Measurements from ENCODE around the gene ITPKB.

ITPKB gene

GRCh38 chr1:226607821-226608220 lies 131.3 kb downstream of the ITPKB start:
- TF ChIP-seq EZH2 (IDR thresholded peaks at IDR 0.05; ENCODE audit: borderline replicate concordance, low read length) (no peak), CTCF (IDR thresholded peaks at IDR 0.05; ENCODE audit: low read length) (no peak)
- no peaks in the 10 kb centered on the region for H3K9me2 ChIP-seq (ENCODE audit: low read depth, low read length)
- H3K27ac ChIP-seq (ENCODE audit: low read depth, low read length, poor library complexity, severe bottlenecking), result no peak overlapping the region
- no peak overlapping the region for H3K9ac ChIP-seq (ENCODE audit: low read length)
- H3K4me1 ChIP-seq (ENCODE audit: insufficient read depth, low read length, severe bottlenecking), result no peaks in the 10 kb centered on the region
- H3K9me3 ChIP-seq (ENCODE audit: low read length), result no peaks in the 10 kb centered on the region
- H3K27me3 ChIP-seq (ENCODE audit: insufficient read depth, low read length), result 0 out of 2 replicates have a peak, but pooled peaks cover 4% of the 10 kb centered on the region
- no peak overlapping the region for H2AFZ ChIP-seq (ENCODE audit: low read length)
- no peaks in the 10 kb centered on the region for H3K36me3 ChIP-seq (ENCODE audit: insufficient read depth, low read length)
- no peaks in the 10 kb centered on the region for H3F3A ChIP-seq (ENCODE audit: insufficient read depth, low read length)
- H3K4me2 ChIP-seq (ENCODE audit: low read length), result no peak overlapping the region
- H4K20me1 ChIP-seq (ENCODE audit: insufficient read depth, low read length), result no peaks in the 10 kb centered on the region
- H3K79me2 ChIP-seq (ENCODE audit: insufficient read depth, low read length), result no peaks in the 10 kb centered on the region
- no peak overlapping the region for H3K4me3 ChIP-seq (ENCODE audit: low read depth, low read length, poor library complexity, severe bottlenecking)

- H3K27me3 ChIP-seq (ENCODE audit: insufficient read depth, low read length), result peaks cover 4% of the 10 kb centered on the region; the same call in 1 of the 2 replicates
- H3F3A ChIP-seq (ENCODE audit: insufficient read depth, low read length), result no peaks in the 10 kb centered on the region
- no peaks in the 10 kb centered on the region for H3K36me3 ChIP-seq (ENCODE audit: insufficient read depth, low read length)
- H3K9me2 ChIP-seq (ENCODE audit: low read depth, low read length), result no peaks in the 10 kb centered on the region
- H2AFZ ChIP-seq (ENCODE audit: low read length), result no peak overlapping the region
- H3K9me3 ChIP-seq (ENCODE audit: low read length), result no peaks in the 10 kb centered on the region
- H3K9ac ChIP-seq (ENCODE audit: low read length), result no peak overlapping the region
- no peaks in the 10 kb centered on the region for H4K20me1 ChIP-seq (ENCODE audit: insufficient read depth, low read length)
- TF ChIP-seq CTCF (IDR thresholded peaks at IDR 0.05; ENCODE audit: low read length), result no peak
- no peak for TF ChIP-seq EZH2 (IDR thresholded peaks at IDR 0.05; ENCODE audit: borderline replicate concordance, low read length)
- H3K4me3 ChIP-seq (ENCODE audit: low read depth, low read length, poor library complexity, severe bottlenecking), result no peak overlapping the region
- no peaks in the 10 kb centered on the region for H3K79me2 ChIP-seq (ENCODE audit: insufficient read depth, low read length)
- no peak overlapping the region for H3K4me2 ChIP-seq (ENCODE audit: low read length)
- H3K27ac ChIP-seq (ENCODE audit: low read depth, low read length, poor library complexity, severe bottlenecking), result no peak overlapping the region
- no peaks in the 10 kb centered on the region for H3K4me1 ChIP-seq (ENCODE audit: insufficient read depth, low read length, severe bottlenecking)
Measured at GRCh38 chr1:226607268-226607660, 131.8 kb downstream of the ITPKB start.

- no peaks in the 10 kb centered on the region for H3K79me2 ChIP-seq (ENCODE audit: insufficient read depth, low read length)
- no peaks in the 10 kb centered on the region for H4K20me1 ChIP-seq (ENCODE audit: insufficient read depth, low read length)
- H3K9me3 ChIP-seq (ENCODE audit: low read length), result no peaks in the 10 kb centered on the region
- no peak overlapping the region for H2AFZ ChIP-seq (ENCODE audit: low read length)
- no peaks in the 10 kb centered on the region for H3K9me2 ChIP-seq (ENCODE audit: low read depth, low read length)
- H3K36me3 ChIP-seq (ENCODE audit: insufficient read depth, low read length), result no peaks in the 10 kb centered on the region
- TF ChIP-seq EZH2 (IDR thresholded peaks at IDR 0.05; ENCODE audit: borderline replicate concordance, low read length), result no peak
- no peak for TF ChIP-seq CTCF (IDR thresholded peaks at IDR 0.05; ENCODE audit: low read length)
- H3K27me3 ChIP-seq (ENCODE audit: insufficient read depth, low read length), result peaks cover 4% of the 10 kb centered on the region; the same call in 1 of the 2 replicates
- no peaks in the 10 kb centered on the region for H3F3A ChIP-seq (ENCODE audit: insufficient read depth, low read length)
- no peak overlapping the region for H3K4me2 ChIP-seq (ENCODE audit: low read length)
- H3K9ac ChIP-seq (ENCODE audit: low read length), result no peak overlapping the region
- H3K4me3 ChIP-seq (ENCODE audit: low read depth, low read length, poor library complexity, severe bottlenecking), result no peak overlapping the region
- H3K27ac ChIP-seq (ENCODE audit: low read depth, low read length, poor library complexity, severe bottlenecking), result no peak overlapping the region
- H3K4me1 ChIP-seq (ENCODE audit: insufficient read depth, low read length, severe bottlenecking), result no peaks in the 10 kb centered on the region
Measured at GRCh38 chr1:226606311-226607267, 132.5 kb downstream of the ITPKB start.
